ENCODE measurements around the gene CDH15.

The CDH15 gene

GRCh38 chr16:89171216-89172170 lies at the start of gene CDH15:
Gene CDH15 (plus strand): TSS chr16:89171748. CDS start chr16:89171832, 84 bp downstream.
- no peak within 1 kb of the TSS for H3K4me3 ChIP-seq (ENCODE audit: low read length)
- peak; percentile 78 for DNase-seq (ENCODE audit: low read depth)
- TF ChIP-seq CTCF (conservative IDR thresholded peaks at IDR 0.05; ENCODE audit: low read length), result no peak

- no peak for DNase-seq (ENCODE audit: low read depth)
- no peak for TF ChIP-seq CTCF (conservative IDR thresholded peaks at IDR 0.05; ENCODE audit: low read length)
- no peak overlapping the region for H3K4me3 ChIP-seq (ENCODE audit: low read length)
Measured at GRCh38 chr16:89122322-89122851, 49.2 kb upstream of the CDH15 start.

GRCh38 chr16:89123001-89123830 lies 48.3 kb upstream of the CDH15 start:
- DNase-seq (ENCODE audit: low read depth), result no peak
- no peak overlapping the region for H3K4me3 ChIP-seq (ENCODE audit: low read length)
- no peak for TF ChIP-seq CTCF (conservative IDR thresholded peaks at IDR 0.05; ENCODE audit: low read length)

- TF ChIP-seq CTCF (conservative IDR thresholded peaks at IDR 0.05; ENCODE audit: low read length), result no peak
- H3K4me3 ChIP-seq (ENCODE audit: low read length), result no peak overlapping the region
- no peak for DNase-seq (ENCODE audit: low read depth)
Measured at GRCh38 chr16:89123831-89124100, 47.8 kb upstream of the CDH15 start.

- DNase-seq (ENCODE audit: low read depth), result no peak
- TF ChIP-seq CTCF (conservative IDR thresholded peaks at IDR 0.05; ENCODE audit: low read length), result no peak
- H3K4me3 ChIP-seq (ENCODE audit: low read length), result no peak overlapping the region
Measured at GRCh38 chr16:89129378-89129777, 42.2 kb upstream of the CDH15 start.

- no peak for DNase-seq (ENCODE audit: low read depth)
- no peak for TF ChIP-seq CTCF (conservative IDR thresholded peaks at IDR 0.05; ENCODE audit: low read length)
- H3K4me3 ChIP-seq (ENCODE audit: low read length), result no peak overlapping the region
Measured at GRCh38 chr16:89130448-89130847, 41.1 kb upstream of the CDH15 start.
